ENCODE measurements around the gene ATRN. TPM values are rescaled to one million over a fixed set of nuclear protein-coding genes. Genes with fewer than 3 reads are reported as not detected.
"Not testable (repeated sequence)": the region's sequence is repeated elsewhere in the genome, so short reads cannot be mapped to it uniquely, and the experiment has no call there.

The ATRN gene
- polyA plus RNA-seq, 5 donors = 27.1 to 38.2 (median 33.9) TPM

- DNase-seq = no peak
These were observed 6.7 kb upstream of the ATRN start for GRCh38 chr20:3464166-3464565.

GRCh38 chr20:3465301-3465700 is 5.5 kb upstream of the ATRN start:
- no peak for DNase-seq

- DNase-seq = no peak
These were observed 601 bp upstream of the ATRN start for GRCh38 chr20:3470208-3470626.

- DNase-seq = no peak
These were observed 691 bp downstream of the ATRN start for GRCh38 chr20:3471397-3472021.

GRCh38 chr20:3472105-3472504 is 1.3 kb downstream of the ATRN start:
- no peak for DNase-seq

- DNase-seq = no peak
These were observed 2.5 kb downstream of the ATRN start for GRCh38 chr20:3473324-3473723.

- no peak for DNase-seq
These were observed 3.1 kb downstream of the ATRN start for GRCh38 chr20:3473944-3474343.

GRCh38 chr20:3477003-3477860 is 6.4 kb downstream of the ATRN start:
- DNase-seq = not testable (repeated sequence)

GRCh38 chr20:3477861-3478544 is 7.2 kb downstream of the ATRN start:
- no peak for DNase-seq

GRCh38 chr20:3479025-3479424 is 8.2 kb downstream of the ATRN start:
- DNase-seq = no peak

GRCh38 chr20:3479759-3480615 is 9.2 kb downstream of the ATRN start:
- DNase-seq = no peak

- DNase-seq = no peak
These were observed 12.5 kb downstream of the ATRN start for GRCh38 chr20:3483309-3483708.

GRCh38 chr20:3483784-3484183 is 13.0 kb downstream of the ATRN start:
- no peak for DNase-seq

GRCh38 chr20:3485913-3486312 is 15.1 kb downstream of the ATRN start:
- DNase-seq = no peak

GRCh38 chr20:3486850-3487249 is 16.0 kb downstream of the ATRN start:
- DNase-seq = no peak

- no peak for DNase-seq
These were observed 21.9 kb downstream of the ATRN start for GRCh38 chr20:3492669-3493068.

- DNase-seq = no peak
These were observed 23.4 kb downstream of the ATRN start for GRCh38 chr20:3494218-3494617.

GRCh38 chr20:3502878-3503277 is 32.1 kb downstream of the ATRN start:
- DNase-seq = no peak

GRCh38 chr20:3505148-3505547 is 34.3 kb downstream of the ATRN start:
- DNase-seq = no peak

- no peak for DNase-seq
These were observed 38.2 kb downstream of the ATRN start for GRCh38 chr20:3509064-3509463.

GRCh38 chr20:3510110-3510509 is 39.3 kb downstream of the ATRN start:
- DNase-seq = no peak

GRCh38 chr20:3512239-3512638 is 41.4 kb downstream of the ATRN start:
- DNase-seq = not testable (repeated sequence)

Measured in right lung (tissue), 5 donors.